DOHH2 (cell line): ENCODE data around the gene ERC2.

ENCODE experiments used
- EZH2phosphoT487 ChIP-seq: fragments of 200-600 bp; sonication (generic); IDR thresholded peaks from 2 replicates; pipeline ENCODE4 v1.6.1; 2017; ENCODE audit warnings: borderline replicate concordance, mild to moderate bottlenecking, antibody characterized with exemption, low read length, moderate library complexity, mixed read lengths
- TF ChIP-seq, protein P1 (sequence below): fragments of 200-600 bp; sonication (generic); IDR thresholded peaks from one replicate; pipeline ENCODE4 v1.5.1; 2014; ENCODE audit warnings: antibody characterized with exemption, mild to moderate bottlenecking, low read depth, low read length; ENCODE audit not compliant: poor library complexity, severe bottlenecking

DNA sequence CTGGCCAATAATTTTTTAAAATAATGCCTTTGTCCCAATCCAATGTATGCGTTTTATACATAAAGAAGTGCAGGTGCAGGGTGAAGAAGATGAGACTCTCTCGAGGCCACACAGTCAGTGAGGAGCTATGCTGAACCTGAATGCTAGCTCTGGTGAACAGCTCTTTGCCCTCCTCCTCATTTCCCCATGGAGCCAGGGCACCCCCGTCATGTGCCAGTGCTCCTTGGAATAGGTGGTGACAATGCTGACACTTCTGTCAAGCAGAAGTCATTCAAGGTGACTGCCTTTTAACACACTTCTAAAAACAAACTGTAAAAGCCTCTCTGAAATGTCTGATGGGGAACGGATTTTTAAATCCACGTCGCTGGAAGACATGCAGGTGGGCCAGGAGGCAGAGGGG, 818.7 kb downstream of the ERC2 start:
- TF ChIP-seq, protein P1, sequence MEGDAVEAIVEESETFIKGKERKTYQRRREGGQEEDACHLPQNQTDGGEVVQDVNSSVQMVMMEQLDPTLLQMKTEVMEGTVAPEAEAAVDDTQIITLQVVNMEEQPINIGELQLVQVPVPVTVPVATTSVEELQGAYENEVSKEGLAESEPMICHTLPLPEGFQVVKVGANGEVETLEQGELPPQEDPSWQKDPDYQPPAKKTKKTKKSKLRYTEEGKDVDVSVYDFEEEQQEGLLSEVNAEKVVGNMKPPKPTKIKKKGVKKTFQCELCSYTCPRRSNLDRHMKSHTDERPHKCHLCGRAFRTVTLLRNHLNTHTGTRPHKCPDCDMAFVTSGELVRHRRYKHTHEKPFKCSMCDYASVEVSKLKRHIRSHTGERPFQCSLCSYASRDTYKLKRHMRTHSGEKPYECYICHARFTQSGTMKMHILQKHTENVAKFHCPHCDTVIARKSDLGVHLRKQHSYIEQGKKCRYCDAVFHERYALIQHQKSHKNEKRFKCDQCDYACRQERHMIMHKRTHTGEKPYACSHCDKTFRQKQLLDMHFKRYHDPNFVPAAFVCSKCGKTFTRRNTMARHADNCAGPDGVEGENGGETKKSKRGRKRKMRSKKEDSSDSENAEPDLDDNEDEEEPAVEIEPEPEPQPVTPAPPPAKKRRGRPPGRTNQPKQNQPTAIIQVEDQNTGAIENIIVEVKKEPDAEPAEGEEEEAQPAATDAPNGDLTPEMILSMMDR: no peak
- no peak for TF ChIP-seq EZH2phosphoT487
